ENCODE data around the gene HES1.

GRCh38 chr3:194112120-194113106 lies 23.5 kb upstream of the HES1 start:
- peak in 1 of 2 donors; percentile 11 for TF ChIP-seq POLR2AphosphoS5 (IDR thresholded peaks at IDR 0.05)
- TF ChIP-seq CTCF (IDR thresholded peaks at IDR 0.05) = no peak
